Neural cell (in vitro differentiated cells): ENCODE measurements around the gene PKM.

Experiments
- EP300 ChIP-seq: fragments of 450-650 bp; conservative IDR thresholded peaks from 2 replicates; pipeline ENCODE4 v1.6.1; 2014; ENCODE audit warnings: antibody characterized with exemption, mild to moderate bottlenecking, moderate library complexity; ENCODE audit not compliant: poor library complexity, severe bottlenecking
- EZH2 ChIP-seq: fragments of 200-600, 300-800 bp; shearing (Covaris generic), sonication (generic); IDR thresholded peaks from 2 replicates; pipeline ENCODE4 v1.6.1; 2014; ENCODE audit warnings: antibody characterized with exemption, low read length, borderline replicate concordance, mild to moderate bottlenecking; ENCODE audit not compliant: insufficient read depth, poor library complexity, severe bottlenecking
- MXI1 ChIP-seq: fragments of 450-650 bp; conservative IDR thresholded peaks from 2 replicates; pipeline ENCODE4 v1.6.1; 2014; ENCODE audit warnings: antibody characterized with exemption, mild to moderate bottlenecking; ENCODE audit not compliant: poor library complexity, severe bottlenecking
- POLR2AphosphoS5 ChIP-seq: IDR thresholded peaks from 2 replicates; pipeline ENCODE4 v1.6.1; 2012
- RAD21 ChIP-seq: fragments of 450-650 bp; conservative IDR thresholded peaks from 2 replicates; pipeline ENCODE4 v1.6.1; 2014; ENCODE audit warnings: antibody characterized with exemption, mild to moderate bottlenecking, moderate library complexity
- SMC3 ChIP-seq: fragments of 450-650 bp; conservative IDR thresholded peaks from 2 replicates; pipeline ENCODE4 v1.6.1; 2014; ENCODE audit warnings: antibody characterized with exemption, mild to moderate bottlenecking, moderate library complexity; ENCODE audit not compliant: poor library complexity
- TAF1 ChIP-seq: IDR thresholded peaks from 2 replicates; pipeline ENCODE4 v1.6.1; 2012; ENCODE audit warnings: low read depth
- TF ChIP-seq, protein P1 (sequence below): fragments of 450-650 bp; IDR thresholded peaks from 2 replicates; pipeline ENCODE4 v1.5.1; 2014; ENCODE audit warnings: antibody characterized with exemption, mild to moderate bottlenecking, moderate library complexity; ENCODE audit not compliant: poor library complexity, severe bottlenecking
- TF ChIP-seq, protein P2 (sequence below): IDR thresholded peaks from 2 replicates; pipeline ENCODE4 v1.6.1; 2012; ENCODE audit warnings: borderline replicate concordance

DNA sequence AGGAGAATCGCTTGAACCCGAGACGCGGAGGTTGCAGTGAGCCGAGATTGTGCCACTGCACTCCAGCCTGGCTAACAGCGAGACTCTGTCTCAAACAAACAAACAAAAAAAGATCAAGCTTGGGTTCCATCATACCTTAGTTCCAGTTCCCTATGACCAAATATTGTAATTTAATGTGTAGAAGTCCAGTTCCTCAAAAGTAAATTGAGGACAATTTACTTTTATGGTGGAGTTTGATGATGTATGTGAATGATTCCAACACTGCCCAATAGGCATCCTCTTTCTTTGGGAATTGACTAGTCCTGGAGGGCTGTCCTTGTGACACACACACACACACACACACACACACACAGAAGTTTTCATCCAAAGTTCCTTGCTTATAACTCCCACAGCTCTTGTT is 2.8 kb upstream of the PKM start:
- TF ChIP-seq TAF1 = no peak
- TF ChIP-seq, protein P1, sequence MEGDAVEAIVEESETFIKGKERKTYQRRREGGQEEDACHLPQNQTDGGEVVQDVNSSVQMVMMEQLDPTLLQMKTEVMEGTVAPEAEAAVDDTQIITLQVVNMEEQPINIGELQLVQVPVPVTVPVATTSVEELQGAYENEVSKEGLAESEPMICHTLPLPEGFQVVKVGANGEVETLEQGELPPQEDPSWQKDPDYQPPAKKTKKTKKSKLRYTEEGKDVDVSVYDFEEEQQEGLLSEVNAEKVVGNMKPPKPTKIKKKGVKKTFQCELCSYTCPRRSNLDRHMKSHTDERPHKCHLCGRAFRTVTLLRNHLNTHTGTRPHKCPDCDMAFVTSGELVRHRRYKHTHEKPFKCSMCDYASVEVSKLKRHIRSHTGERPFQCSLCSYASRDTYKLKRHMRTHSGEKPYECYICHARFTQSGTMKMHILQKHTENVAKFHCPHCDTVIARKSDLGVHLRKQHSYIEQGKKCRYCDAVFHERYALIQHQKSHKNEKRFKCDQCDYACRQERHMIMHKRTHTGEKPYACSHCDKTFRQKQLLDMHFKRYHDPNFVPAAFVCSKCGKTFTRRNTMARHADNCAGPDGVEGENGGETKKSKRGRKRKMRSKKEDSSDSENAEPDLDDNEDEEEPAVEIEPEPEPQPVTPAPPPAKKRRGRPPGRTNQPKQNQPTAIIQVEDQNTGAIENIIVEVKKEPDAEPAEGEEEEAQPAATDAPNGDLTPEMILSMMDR = no peak
- TF ChIP-seq EZH2 = no peak
- no peak for TF ChIP-seq MXI1
- TF ChIP-seq RAD21 = no peak
- no peak for TF ChIP-seq POLR2AphosphoS5
- no peak for TF ChIP-seq EP300
- TF ChIP-seq, protein P2, sequence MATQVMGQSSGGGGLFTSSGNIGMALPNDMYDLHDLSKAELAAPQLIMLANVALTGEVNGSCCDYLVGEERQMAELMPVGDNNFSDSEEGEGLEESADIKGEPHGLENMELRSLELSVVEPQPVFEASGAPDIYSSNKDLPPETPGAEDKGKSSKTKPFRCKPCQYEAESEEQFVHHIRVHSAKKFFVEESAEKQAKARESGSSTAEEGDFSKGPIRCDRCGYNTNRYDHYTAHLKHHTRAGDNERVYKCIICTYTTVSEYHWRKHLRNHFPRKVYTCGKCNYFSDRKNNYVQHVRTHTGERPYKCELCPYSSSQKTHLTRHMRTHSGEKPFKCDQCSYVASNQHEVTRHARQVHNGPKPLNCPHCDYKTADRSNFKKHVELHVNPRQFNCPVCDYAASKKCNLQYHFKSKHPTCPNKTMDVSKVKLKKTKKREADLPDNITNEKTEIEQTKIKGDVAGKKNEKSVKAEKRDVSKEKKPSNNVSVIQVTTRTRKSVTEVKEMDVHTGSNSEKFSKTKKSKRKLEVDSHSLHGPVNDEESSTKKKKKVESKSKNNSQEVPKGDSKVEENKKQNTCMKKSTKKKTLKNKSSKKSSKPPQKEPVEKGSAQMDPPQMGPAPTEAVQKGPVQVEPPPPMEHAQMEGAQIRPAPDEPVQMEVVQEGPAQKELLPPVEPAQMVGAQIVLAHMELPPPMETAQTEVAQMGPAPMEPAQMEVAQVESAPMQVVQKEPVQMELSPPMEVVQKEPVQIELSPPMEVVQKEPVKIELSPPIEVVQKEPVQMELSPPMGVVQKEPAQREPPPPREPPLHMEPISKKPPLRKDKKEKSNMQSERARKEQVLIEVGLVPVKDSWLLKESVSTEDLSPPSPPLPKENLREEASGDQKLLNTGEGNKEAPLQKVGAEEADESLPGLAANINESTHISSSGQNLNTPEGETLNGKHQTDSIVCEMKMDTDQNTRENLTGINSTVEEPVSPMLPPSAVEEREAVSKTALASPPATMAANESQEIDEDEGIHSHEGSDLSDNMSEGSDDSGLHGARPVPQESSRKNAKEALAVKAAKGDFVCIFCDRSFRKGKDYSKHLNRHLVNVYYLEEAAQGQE = no peak
- TF ChIP-seq SMC3 = no peak
